Activated CD4-positive, CD25-positive, alpha-beta regulatory T cell treated with anti-CD3 and anti-CD28 coated beads, Interleukin-2, amount 50 U/mL, for 72 hours (primary cell): Measurements from ENCODE around the gene HTR2C.
"Not testable (repeated sequence)": the region's sequence is repeated elsewhere in the genome, so short reads cannot be mapped to it uniquely, and the experiment has no call there.

ENCODE experiments used
- DNase-seq: peaks from one replicate; pipeline ENCODE4 v3.0.0; 2021

Gene HTR2C

GRCh38 chrX:114715096-114715495 lies 131.2 kb downstream of the HTR2C start:
- no peak for DNase-seq

GRCh38 chrX:114717921-114718320 lies 134.0 kb downstream of the HTR2C start:
- DNase-seq, result no peak

- no peak for DNase-seq
Observed at GRCh38 chrX:114766541-114766940, 182.7 kb downstream of the HTR2C start.

GRCh38 chrX:114774691-114775090 lies 190.8 kb downstream of the HTR2C start:
- no peak for DNase-seq

- no peak for DNase-seq
Observed at GRCh38 chrX:114782925-114783324, 199.0 kb downstream of the HTR2C start.

- DNase-seq, result no peak
Observed at GRCh38 chrX:114787061-114787460, 203.2 kb downstream of the HTR2C start.

- no peak for DNase-seq
Observed at GRCh38 chrX:114797494-114797893, 213.6 kb downstream of the HTR2C start.

- DNase-seq, result no peak
Observed at GRCh38 chrX:114798907-114799306, 215.0 kb downstream of the HTR2C start.

GRCh38 chrX:114800719-114801118 lies 216.8 kb downstream of the HTR2C start:
- DNase-seq, result no peak

GRCh38 chrX:114819509-114819908 lies 235.6 kb downstream of the HTR2C start:
- DNase-seq, result no peak

GRCh38 chrX:114841051-114841450 lies 257.2 kb downstream of the HTR2C start:
- DNase-seq, result no peak

GRCh38 chrX:114842181-114842580 lies 258.3 kb downstream of the HTR2C start:
- no peak for DNase-seq

- no peak for DNase-seq
Observed at GRCh38 chrX:114889481-114889880, 305.6 kb downstream of the HTR2C start.

- DNase-seq, result no peak
Observed at GRCh38 chrX:114903618-114904017, 319.7 kb downstream of the HTR2C start.

GRCh38 chrX:114905251-114905650 lies 321.4 kb downstream of the HTR2C start:
- DNase-seq, result no peak

- DNase-seq, result no peak
Observed at GRCh38 chrX:114906984-114907510, 323.2 kb downstream of the HTR2C start.

GRCh38 chrX:114924423-114924822 lies 340.5 kb downstream of the HTR2C start:
- no peak for DNase-seq

- DNase-seq, result no peak
Observed at GRCh38 chrX:114924856-114925255, 341.0 kb downstream of the HTR2C start.

GRCh38 chrX:114930227-114930626 lies 346.3 kb downstream of the HTR2C start:
- DNase-seq, result no peak

- no peak for DNase-seq
Observed at GRCh38 chrX:114932550-114932949, 348.7 kb downstream of the HTR2C start.

- DNase-seq, result not testable (repeated sequence)
Observed at GRCh38 chrX:114933291-114933690, 349.4 kb downstream of the HTR2C start.

- DNase-seq, result not testable (repeated sequence)
Observed at GRCh38 chrX:114937090-114937489, 353.2 kb downstream of the HTR2C start.

- DNase-seq, result no peak
Observed at GRCh38 chrX:114952696-114953095, 368.8 kb downstream of the HTR2C start.
